Glutamatergic neuron (in vitro differentiated cells): ENCODE results near the gene TK1. TPM values are rescaled to one million over a fixed set of nuclear protein-coding genes. Genes with fewer than 3 reads are reported as not detected.

Experiments
- DNase-seq: peaks from one replicate; pipeline ENCODE4 v3.0.0; 2022
- H3K27ac Mint-ChIP-seq: one replicate; pipeline ENCODE4 v1.8.0; 2020; ENCODE audit warnings: mild to moderate bottlenecking, mixed read lengths, inconsistent platforms; ENCODE audit not compliant: unreplicated experiment
- H3K27me3 Mint-ChIP-seq: one replicate; pipeline ENCODE4 v1.8.0; 2020; ENCODE audit warnings: mild to moderate bottlenecking, moderate library complexity, mixed read lengths, inconsistent platforms; ENCODE audit not compliant: unreplicated experiment
- H3K36me3 Mint-ChIP-seq: one replicate; pipeline ENCODE4 v1.8.0; 2020; ENCODE audit warnings: mild to moderate bottlenecking, mixed read lengths, inconsistent platforms; ENCODE audit not compliant: unreplicated experiment
- H3K4me1 Mint-ChIP-seq: one replicate; pipeline ENCODE4 v1.8.0; 2020; ENCODE audit warnings: mild to moderate bottlenecking, low read depth, mixed read lengths, inconsistent platforms; ENCODE audit not compliant: unreplicated experiment
- H3K4me3 Mint-ChIP-seq: one replicate; pipeline ENCODE4 v1.8.0; 2020; ENCODE audit warnings: mild to moderate bottlenecking, mixed read lengths, inconsistent platforms; ENCODE audit not compliant: unreplicated experiment
- H3K9me3 Mint-ChIP-seq: one replicate; pipeline ENCODE4 v1.8.0; 2020; ENCODE audit warnings: mild to moderate bottlenecking, moderate library complexity, mixed read lengths, inconsistent platforms; ENCODE audit not compliant: unreplicated experiment
- total RNA-seq: library from RNA; stranded (reverse); fragmentation: NEBNext Ultra II Directional; extraction: Animal tissue kit (Norgen Biotek cat#: 25700); gene quantifications from one replicate; pipeline ENCODE4 v1.2.1, GENCODE V29; 2021; ENCODE audit not compliant: unreplicated experiment
- TF ChIP-seq, protein P1 (sequence below): fragments of 200-600 bp; sonication (generic); IDR thresholded peaks from one replicate; pipeline ENCODE4 v1.5.0; 2021; ENCODE audit not compliant: partially characterized antibody, unreplicated experiment

TK1 gene
- total RNA-seq, 1 donor from 2014 or later, result 2.5 TPM

DNA sequence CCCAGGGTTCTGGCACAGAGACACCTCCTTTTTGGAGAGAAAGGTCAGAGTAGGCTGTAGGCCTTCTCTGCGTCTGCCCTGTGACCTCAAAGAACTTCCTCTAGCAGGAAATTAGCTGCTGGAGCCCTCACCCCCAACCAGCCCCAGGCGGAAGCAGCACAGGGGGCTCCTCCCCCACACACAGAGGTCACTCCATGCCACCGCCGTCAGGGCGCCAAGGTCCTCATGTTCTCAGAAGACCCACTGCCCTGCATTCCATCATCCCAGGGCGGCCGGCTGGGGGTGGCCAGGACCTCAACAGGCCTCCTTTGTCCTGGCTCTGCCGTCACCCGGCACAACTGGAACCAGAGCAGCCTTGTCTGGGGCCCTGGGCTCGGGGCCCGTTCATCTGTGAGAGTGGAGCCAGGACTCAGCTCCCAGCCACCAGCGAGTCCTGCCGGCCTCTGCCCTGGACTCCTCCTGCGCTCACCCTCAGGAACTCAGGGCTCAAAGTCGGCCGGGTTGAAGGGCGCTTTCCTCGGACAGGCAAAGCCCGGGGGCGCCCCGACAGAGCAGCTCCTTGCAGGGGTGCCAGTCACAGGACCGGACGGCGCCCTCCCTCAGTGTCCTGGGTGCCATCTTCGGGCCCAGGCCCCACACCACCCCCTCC, 59.5 kb downstream of the TK1 start:
- peaks cover 4% of the 10 kb centered on the region for H3K9me3 Mint-ChIP-seq
- no peak for DNase-seq
- H3K4me3 Mint-ChIP-seq, result no peak overlapping the region
- TF ChIP-seq, protein P1, sequence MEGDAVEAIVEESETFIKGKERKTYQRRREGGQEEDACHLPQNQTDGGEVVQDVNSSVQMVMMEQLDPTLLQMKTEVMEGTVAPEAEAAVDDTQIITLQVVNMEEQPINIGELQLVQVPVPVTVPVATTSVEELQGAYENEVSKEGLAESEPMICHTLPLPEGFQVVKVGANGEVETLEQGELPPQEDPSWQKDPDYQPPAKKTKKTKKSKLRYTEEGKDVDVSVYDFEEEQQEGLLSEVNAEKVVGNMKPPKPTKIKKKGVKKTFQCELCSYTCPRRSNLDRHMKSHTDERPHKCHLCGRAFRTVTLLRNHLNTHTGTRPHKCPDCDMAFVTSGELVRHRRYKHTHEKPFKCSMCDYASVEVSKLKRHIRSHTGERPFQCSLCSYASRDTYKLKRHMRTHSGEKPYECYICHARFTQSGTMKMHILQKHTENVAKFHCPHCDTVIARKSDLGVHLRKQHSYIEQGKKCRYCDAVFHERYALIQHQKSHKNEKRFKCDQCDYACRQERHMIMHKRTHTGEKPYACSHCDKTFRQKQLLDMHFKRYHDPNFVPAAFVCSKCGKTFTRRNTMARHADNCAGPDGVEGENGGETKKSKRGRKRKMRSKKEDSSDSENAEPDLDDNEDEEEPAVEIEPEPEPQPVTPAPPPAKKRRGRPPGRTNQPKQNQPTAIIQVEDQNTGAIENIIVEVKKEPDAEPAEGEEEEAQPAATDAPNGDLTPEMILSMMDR, result no peak
- peaks cover 14% of the 10 kb centered on the region for H3K27me3 Mint-ChIP-seq
- no peak overlapping the region for H3K27ac Mint-ChIP-seq
- H3K36me3 Mint-ChIP-seq, result no peaks in the 10 kb centered on the region
- H3K4me1 Mint-ChIP-seq, result no peaks in the 10 kb centered on the region

DNA sequence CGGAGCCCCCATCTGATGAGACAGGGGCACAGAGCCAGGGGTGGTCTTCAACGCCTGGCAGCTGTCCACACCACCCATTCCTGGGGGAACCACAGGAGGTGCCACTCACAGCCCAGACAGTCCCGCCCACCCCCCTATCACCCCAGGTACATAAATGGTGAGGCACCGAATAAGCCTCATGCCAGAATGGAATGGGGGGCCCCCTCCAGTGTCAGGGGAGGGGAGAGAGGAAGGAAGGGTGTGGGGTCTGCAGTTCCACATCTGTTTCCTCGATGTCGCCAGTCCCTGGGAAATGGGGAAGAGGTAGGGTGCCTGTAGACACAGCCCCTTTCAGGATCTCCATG, 60.0 kb downstream of the TK1 start:
- TF ChIP-seq, protein P1, result no peak
- no peaks in the 10 kb centered on the region for H3K4me1 Mint-ChIP-seq
- no peak overlapping the region for H3K27ac Mint-ChIP-seq
- peaks cover 4% of the 10 kb centered on the region for H3K9me3 Mint-ChIP-seq
- no peak for DNase-seq
- peaks cover 15% of the 10 kb centered on the region for H3K27me3 Mint-ChIP-seq
- no peak overlapping the region for H3K4me3 Mint-ChIP-seq
- H3K36me3 Mint-ChIP-seq, result no peaks in the 10 kb centered on the region

DNA sequence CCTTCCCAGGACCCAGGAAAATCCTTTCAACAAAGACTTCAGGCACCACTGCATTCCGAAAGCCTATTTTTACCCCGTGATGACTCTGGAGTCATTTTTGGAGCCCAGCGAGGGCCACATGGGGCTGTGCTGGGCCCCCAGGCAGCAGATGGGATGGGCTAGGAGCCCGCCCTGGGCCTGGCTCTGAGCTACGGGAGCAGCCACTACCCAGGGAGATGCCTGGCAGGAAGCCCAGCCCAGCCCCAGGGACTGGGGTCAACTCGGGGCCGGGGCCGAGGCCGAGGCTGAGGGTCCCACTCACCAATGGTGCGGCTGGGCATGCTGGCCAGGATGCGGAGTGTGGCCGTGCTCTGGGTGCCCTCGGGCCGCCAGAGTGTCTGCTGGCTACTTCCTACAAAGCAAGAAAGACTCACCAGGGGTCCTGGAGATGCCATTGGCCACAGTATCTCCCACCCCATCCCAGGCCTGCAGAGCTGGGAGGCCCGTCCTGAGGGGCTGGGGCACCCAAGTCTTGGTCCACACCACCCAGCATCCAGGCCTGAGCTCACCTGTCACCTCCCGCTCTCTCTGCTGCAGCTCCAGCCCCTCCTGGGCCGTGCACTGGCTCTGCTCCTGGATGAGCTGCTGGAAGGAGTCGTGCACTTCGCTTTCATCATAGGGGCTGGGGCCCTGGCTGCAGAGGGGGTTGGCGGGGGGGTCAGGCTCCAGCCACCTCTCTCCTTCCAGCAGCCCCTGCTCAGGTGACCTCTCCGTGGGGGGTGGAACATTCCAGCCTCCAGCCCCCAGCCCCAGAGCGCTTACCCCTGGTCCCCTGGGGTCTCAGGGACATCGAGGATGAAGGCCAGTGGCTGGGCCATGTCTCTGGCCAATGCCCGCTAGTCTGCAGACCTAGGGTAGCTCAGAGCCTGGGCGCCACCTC, 60.6 kb downstream of the TK1 start:
- no peak for DNase-seq
- Mint-ChIP-seq H3K36me3 (no peaks in the 10 kb centered on the region), H3K27me3 (peaks cover 15% of the 10 kb centered on the region), H3K4me1 (no peaks in the 10 kb centered on the region), H3K4me3 (no peak overlapping the region), H3K27ac (no peak overlapping the region), H3K9me3 (peaks cover 4% of the 10 kb centered on the region)
- TF ChIP-seq, protein P1, result no peak

DNA sequence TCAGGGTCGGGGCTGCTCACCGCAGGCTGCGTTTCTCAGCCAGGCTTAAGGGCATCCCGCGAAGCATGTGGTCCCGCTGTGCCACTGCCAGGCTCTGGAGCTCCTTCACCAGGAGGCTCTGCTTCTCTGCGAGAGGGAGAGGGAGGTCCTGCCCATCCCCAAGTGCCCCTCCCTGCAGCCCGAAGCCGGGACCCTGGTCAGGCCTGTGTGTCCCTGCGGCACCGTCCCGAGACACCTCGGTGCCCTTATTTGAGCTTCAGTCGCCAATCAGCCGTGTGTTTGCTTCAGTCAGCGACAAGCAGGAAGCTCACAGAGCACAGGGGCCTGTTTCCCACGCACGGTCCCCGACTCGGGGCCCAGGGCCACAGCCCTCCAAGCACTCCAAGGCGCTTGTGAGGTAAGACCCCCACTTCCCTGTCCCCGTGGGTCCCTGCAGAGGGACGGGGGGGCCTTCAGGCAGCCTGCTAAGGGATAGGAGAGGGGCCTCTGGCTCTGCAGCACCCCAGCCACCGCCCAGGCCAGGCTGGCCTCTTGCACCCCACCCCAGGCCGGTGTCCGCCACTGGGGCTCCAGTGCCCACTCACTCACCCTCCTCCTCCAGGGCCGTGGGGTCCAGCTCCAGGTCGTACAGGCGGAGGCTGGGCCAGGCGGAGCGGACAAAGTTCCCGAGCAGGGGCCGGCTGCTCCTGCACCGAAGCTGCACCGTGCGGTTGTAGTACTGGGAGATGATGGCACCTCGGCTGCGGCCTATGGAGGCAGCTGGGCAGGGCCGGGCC, 61.5 kb downstream of the TK1 start:
- H3K27me3 Mint-ChIP-seq, result peaks cover 15% of the 10 kb centered on the region
- no peak for DNase-seq
- no peaks in the 10 kb centered on the region for H3K36me3 Mint-ChIP-seq
- TF ChIP-seq, protein P1, result no peak
- H3K4me1 Mint-ChIP-seq, result no peaks in the 10 kb centered on the region
- H3K4me3 Mint-ChIP-seq, result no peak overlapping the region
- no peak overlapping the region for H3K27ac Mint-ChIP-seq
- peaks cover 4% of the 10 kb centered on the region for H3K9me3 Mint-ChIP-seq
